Brain microvascular endothelial cell (primary cell): Measurements from ENCODE around the gene NDUFA5.

Experiments
- DNase-seq: peaks from one replicate; pipeline ENCODE4 v3.0.0-alpha.2; 2020
- H3K27ac ChIP-seq: fragments of 250-450 bp; sonication (Bioruptor Pico); 2 replicates; pipeline ENCODE4 v1.5.1; 2020; ENCODE audit warnings: mild to moderate bottlenecking, moderate library complexity
- H3K27me3 ChIP-seq: fragments of 250-450 bp; sonication (Bioruptor Pico); replicated peaks from 2 replicates; pipeline ENCODE4 v1.5.1; 2020; ENCODE audit warnings: mild to moderate bottlenecking
- H3K36me3 ChIP-seq: fragments of 250-450 bp; sonication (Bioruptor Pico); replicated peaks from 2 replicates; pipeline ENCODE4 v1.5.1; 2020; ENCODE audit warnings: mild to moderate bottlenecking
- H3K4me3 ChIP-seq: 2 replicates; pipeline ENCODE4 v1.5.1; 2011; ENCODE audit warnings: low read depth, mild to moderate bottlenecking, control low read depth, low read length, moderate library complexity
- CTCF ChIP-seq: IDR thresholded peaks from 2 replicates; pipeline ENCODE4 v1.5.1; 2011; ENCODE audit warnings: low read depth, mild to moderate bottlenecking, moderate library complexity, low read length, control low read depth, inconsistent platforms; ENCODE audit errors: missing control alignments
- in situ Hi-C: cut with HindIII; loops from 2 replicates; pipeline ENCODE4 v1.10.0; 2017; ENCODE audit warnings: low sequenced_read_pairs, low pct_ligation_motif_present

The NDUFA5 gene

DNA sequence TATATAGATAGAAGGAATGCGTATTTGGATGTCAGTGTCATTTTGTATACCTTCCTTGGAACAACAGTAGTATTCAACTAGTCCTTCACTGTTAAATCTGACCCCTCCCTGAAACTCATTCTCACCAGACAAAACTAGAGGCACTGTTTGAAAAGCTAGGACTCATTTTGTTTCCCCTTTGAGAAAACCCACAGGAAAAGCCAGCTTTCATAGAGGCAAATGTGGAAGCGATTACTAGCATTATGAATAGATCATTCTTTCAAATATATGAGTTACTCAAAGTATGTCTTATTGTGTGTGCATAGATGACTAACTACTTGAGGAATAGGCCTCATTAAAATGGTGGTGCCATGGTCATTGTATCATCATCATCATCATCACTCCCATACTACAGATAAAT is 42.1 kb upstream of the NDUFA5 start:
- Histone ChIP-seq H3K27me3 (no peaks in the 10 kb centered on the region), H3K4me3 (no peak overlapping the region), H3K27ac (no peak overlapping the region), H3K36me3 (no peaks in the 10 kb centered on the region)
- TF ChIP-seq CTCF, result no peak
- no peak for DNase-seq
- in situ Hi-C loops, result no loop called here

DNA sequence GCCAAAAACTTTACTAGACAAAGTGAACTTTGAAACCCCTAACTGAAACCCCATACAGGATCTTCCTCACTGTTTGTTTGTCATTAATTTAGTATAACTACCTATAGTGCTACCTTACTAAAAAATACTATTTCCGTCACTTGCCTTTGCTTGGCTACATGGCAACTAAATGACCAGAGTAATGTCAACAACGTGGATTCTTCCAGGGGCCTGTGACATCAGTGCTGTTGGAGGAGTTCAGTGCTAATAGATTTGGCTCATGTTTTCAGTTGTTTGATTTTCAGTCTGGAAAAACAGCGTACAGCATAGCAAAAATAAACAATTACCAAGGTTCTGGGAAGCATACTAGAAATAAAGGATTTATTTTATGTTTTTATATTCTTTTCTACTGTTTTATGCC is 41.0 kb upstream of the NDUFA5 start:
- Histone ChIP-seq H3K27ac (no peak overlapping the region), H3K36me3 (no peaks in the 10 kb centered on the region), H3K27me3 (no peaks in the 10 kb centered on the region), H3K4me3 (no peak overlapping the region)
- in situ Hi-C loops, result no loop called here
- no peak for DNase-seq
- TF ChIP-seq CTCF, result no peak

DNA sequence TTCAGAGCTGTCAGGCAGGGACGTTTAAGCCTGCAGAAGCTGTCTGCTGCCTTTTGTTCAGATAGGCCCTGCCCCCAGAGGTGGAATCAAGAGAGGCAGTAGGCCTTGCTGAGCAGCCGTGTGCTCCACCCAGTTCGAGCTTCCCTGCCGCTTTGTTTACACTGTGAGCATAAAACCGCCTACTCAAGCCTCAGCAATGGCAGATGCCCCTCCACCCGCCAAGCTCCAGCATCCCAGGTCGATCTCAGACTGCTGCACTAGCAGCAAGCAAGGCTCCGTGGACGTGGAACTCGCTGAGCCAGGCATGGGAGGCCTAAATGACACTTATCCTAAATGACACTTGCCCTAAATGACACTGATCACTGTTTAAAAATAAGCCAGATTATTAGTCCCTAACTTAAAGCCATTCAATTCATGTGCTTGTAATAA is 37.2 kb upstream of the NDUFA5 start:
- no peak for TF ChIP-seq CTCF
- H3K36me3 ChIP-seq, result no peaks in the 10 kb centered on the region
- DNase-seq, result peak; percentile 14
- H3K27me3 ChIP-seq, result no peaks in the 10 kb centered on the region
- H3K27ac ChIP-seq, result no peak overlapping the region
- in situ Hi-C loops, result no loop called here
- H3K4me3 ChIP-seq, result no peak overlapping the region

DNA sequence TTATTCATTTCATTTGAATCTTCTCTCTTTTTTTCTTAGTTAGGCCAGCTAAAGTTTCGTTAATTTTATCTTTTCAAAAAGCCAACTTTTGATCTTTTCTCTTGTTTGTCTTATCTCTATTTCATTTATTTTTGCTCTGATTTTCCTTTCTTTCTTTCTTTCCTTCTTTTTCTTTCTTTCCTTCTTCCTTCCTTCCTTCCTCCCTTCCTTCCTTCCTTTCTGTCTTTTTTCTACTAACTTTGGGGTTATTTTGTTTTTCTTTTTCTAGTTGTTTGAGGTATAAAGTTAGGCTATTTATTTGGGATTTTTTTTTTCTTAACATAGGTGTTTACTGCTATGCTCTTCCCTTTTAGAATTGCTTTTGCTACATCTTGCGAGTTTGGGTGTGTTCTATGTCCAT is 30.8 kb upstream of the NDUFA5 start:
- Histone ChIP-seq H3K36me3 (no peaks in the 10 kb centered on the region), H3K27me3 (no peaks in the 10 kb centered on the region), H3K27ac (no peak overlapping the region), H3K4me3 (no peak overlapping the region)
- no peak for DNase-seq
- no peak for TF ChIP-seq CTCF
- in situ Hi-C loops, result no loop called here

DNA sequence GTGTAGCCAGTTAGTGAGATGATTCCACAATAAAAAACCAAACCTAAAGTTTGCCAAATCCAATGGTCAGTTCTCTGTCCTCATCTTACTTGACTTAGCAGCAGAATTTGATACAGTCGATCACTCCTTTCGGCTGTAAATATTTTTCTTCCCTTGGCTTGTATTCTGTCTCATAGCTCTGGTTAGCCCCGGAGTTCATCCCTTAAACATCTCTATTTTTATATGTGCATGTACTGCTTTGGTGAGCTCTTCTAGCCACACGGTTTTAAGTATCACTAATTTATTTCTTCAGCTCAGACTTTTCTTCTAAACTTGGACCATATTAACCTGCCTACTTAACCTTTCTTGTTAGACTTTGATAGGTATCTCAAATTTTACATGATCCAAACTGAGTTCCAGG is 26.2 kb upstream of the NDUFA5 start:
- TF ChIP-seq CTCF, result no peak
- DNase-seq, result no peak
- no peak overlapping the region for H3K27ac ChIP-seq
- H3K36me3 ChIP-seq, result no peaks in the 10 kb centered on the region
- in situ Hi-C loops, result no loop called here
- no peak overlapping the region for H3K4me3 ChIP-seq
- no peaks in the 10 kb centered on the region for H3K27me3 ChIP-seq

- no peak for DNase-seq
- Histone ChIP-seq H3K4me3 (no peak overlapping the region), H3K27ac (no peak overlapping the region), H3K36me3 (no peaks in the 10 kb centered on the region), H3K27me3 (no peaks in the 10 kb centered on the region)
- in situ Hi-C loops, result no loop called here
- no peak for TF ChIP-seq CTCF
These were observed 23.5 kb upstream of the NDUFA5 start for GRCh38 chr7:123581162-123581459.
